Femur (tissue), 1 donor: ENCODE data around the gene FFAR4.
"Not testable (repeated sequence)": the region's sequence is repeated elsewhere in the genome, so short reads cannot be mapped to it uniquely, and the experiment has no call there.

Experiments
- DNase-seq: peaks from one replicate; pipeline ENCODE4 v3.0.0-alpha.2; 2017

FFAR4 gene

GRCh38 chr10:93566435-93567276 lies at the start of gene FFAR4:
Gene FFAR4, plus strand, starts transcription at chr10:93566665. Its CDS starts 56 bp downstream, at chr10:93566721.
- DNase-seq, result no peak

- DNase-seq, result no peak
Measured at GRCh38 chr10:93518531-93518930, 47.9 kb upstream of the FFAR4 start.

GRCh38 chr10:93535293-93535692 lies 31.2 kb upstream of the FFAR4 start:
- DNase-seq, result no peak

- not testable (repeated sequence) for DNase-seq
Measured at GRCh38 chr10:93540871-93541270, 25.6 kb upstream of the FFAR4 start.

GRCh38 chr10:93541402-93542357 lies 24.8 kb upstream of the FFAR4 start:
- DNase-seq, result peak; percentile 61

- peak; percentile 71 for DNase-seq
Measured at GRCh38 chr10:93542358-93542791, 24.1 kb upstream of the FFAR4 start.

- DNase-seq, result not testable (repeated sequence)
Measured at GRCh38 chr10:93546995-93547394, 19.5 kb upstream of the FFAR4 start.

GRCh38 chr10:93547522-93547921 lies 18.9 kb upstream of the FFAR4 start:
- no peak for DNase-seq

GRCh38 chr10:93548376-93549071 lies 17.9 kb upstream of the FFAR4 start:
- no peak for DNase-seq

GRCh38 chr10:93550606-93551005 lies 15.9 kb upstream of the FFAR4 start:
- DNase-seq, result no peak

- no peak for DNase-seq
Measured at GRCh38 chr10:93552780-93553179, 13.7 kb upstream of the FFAR4 start.

GRCh38 chr10:93553482-93554315 lies 12.8 kb upstream of the FFAR4 start:
- DNase-seq, result no peak

- DNase-seq, result no peak
Measured at GRCh38 chr10:93554316-93554663, 12.2 kb upstream of the FFAR4 start.

GRCh38 chr10:93554760-93555432 lies 11.6 kb upstream of the FFAR4 start:
- peak; percentile 74 for DNase-seq

GRCh38 chr10:93559490-93559889 lies 7.0 kb upstream of the FFAR4 start:
- no peak for DNase-seq

GRCh38 chr10:93560541-93560940 lies 5.9 kb upstream of the FFAR4 start:
- DNase-seq, result no peak

- no peak for DNase-seq
Measured at GRCh38 chr10:93565446-93565845, 1.0 kb upstream of the FFAR4 start.

- no peak for DNase-seq
Measured at GRCh38 chr10:93567277-93568104, 1.0 kb downstream of the FFAR4 start.

GRCh38 chr10:93568105-93568390 lies 1.6 kb downstream of the FFAR4 start:
- DNase-seq, result no peak

GRCh38 chr10:93570383-93570782 lies 3.9 kb downstream of the FFAR4 start:
- no peak for DNase-seq

- no peak for DNase-seq
Measured at GRCh38 chr10:93572606-93573005, 6.1 kb downstream of the FFAR4 start.
